Measurements from ENCODE around the gene ATAT1.

- TF ChIP-seq REST (IDR thresholded peaks at IDR 0.05; ENCODE audit: low read depth) = no peak
- no peak for TF ChIP-seq RAD21 (IDR thresholded peaks at IDR 0.05; ENCODE audit: low read depth)
- TF ChIP-seq YY1 (IDR thresholded peaks at IDR 0.05; ENCODE audit: low read depth) = no peak
- no peak for TF ChIP-seq TAF1 (IDR thresholded peaks at IDR 0.05; ENCODE audit: low read depth)
- no peak for TF ChIP-seq MAX (IDR thresholded peaks at IDR 0.05)
- no peak for TF ChIP-seq NFIC (IDR thresholded peaks at IDR 0.05)
- TF ChIP-seq TCF12 (IDR thresholded peaks at IDR 0.05; ENCODE audit: low read depth) = no peak
- no peak for TF ChIP-seq EGR1 (IDR thresholded peaks at IDR 0.05)
- no peak for TF ChIP-seq USF1 (IDR thresholded peaks at IDR 0.05)
- TF ChIP-seq EP300 (IDR thresholded peaks at IDR 0.05; ENCODE audit: borderline replicate concordance) = no peak
- no peak for TF ChIP-seq CEBPB (IDR thresholded peaks at IDR 0.05)
- no peak for TF ChIP-seq FOXM1 (IDR thresholded peaks at IDR 0.05; ENCODE audit: borderline replicate concordance, low read depth)
- no peak for TF ChIP-seq ZBTB7A (IDR thresholded peaks at IDR 0.05; ENCODE audit: low read depth)
- TF ChIP-seq TEAD4 (IDR thresholded peaks at IDR 0.05) = no peak
Measured at GRCh38 chr6:30683183-30683979, 56.7 kb downstream of the ATAT1 start.
